Dermis microvascular lymphatic vessel endothelial cell (primary cell): Measurements from ENCODE around the gene PIK3R4. TPM values are rescaled to one million over a fixed set of nuclear protein-coding genes. Genes with fewer than 3 reads are reported as not detected.
A peak's percentile ranks its signal among the peaks of the same experiment; 100 is the strongest.

Experiments used
- DNase-seq, 2 donors: peaks; one replicate each; pipeline versions ENCODE4 v3.0.0 to v3.0.0-alpha.2; 2010; ENCODE audit warnings: low read depth in 2 of 2
- total RNA-seq: library from RNA; depleted of rRNA; stranded (reverse); fragments of >200 nt; gene quantifications from 2 replicates; pipeline ENCODE4 v1.2.1, GENCODE V29; 2014

PIK3R4 gene
- 27.9 and 35.0 TPM in 2 replicates for total RNA-seq

DNA sequence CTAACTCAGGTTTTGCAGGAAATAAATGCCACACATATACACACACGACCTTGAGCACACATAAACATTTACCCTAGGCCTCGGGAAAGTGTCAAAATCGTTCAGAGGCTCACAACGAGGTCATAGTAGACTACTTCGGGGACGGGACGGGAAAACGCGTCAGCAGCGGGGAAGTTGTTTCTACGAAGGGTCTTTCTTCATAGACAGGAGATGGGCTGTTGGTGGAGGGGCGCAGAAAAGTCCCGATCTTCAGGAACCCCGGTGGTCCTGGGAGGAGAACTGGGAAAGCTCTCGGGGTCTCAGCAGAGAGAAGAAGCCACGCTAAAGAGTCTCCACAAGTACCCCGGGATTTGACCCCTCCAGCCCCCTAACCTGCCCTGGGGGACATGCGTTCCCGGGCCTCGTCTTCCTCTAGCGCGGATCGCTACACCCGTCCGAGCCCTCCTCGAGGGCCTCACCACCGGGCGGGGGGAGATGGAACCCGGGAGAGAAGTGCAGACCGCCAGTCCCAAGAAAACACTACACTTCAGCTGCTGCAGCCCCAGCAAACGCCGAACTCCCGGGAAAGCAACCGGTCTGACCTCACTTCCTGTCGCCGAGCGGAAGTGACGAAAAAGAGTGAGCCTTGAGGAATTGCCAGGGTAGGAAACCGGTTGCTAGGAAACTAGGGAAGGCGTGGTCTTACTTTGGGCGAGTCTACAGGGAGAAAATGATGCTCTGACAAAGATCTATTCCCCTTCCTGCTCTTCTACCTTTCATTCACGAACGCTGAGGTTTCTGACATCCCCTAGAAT lies at the start of gene PIK3R4:
Gene PIK3R4, minus strand, starts transcription at position 584 of the 794 bp plus-strand sequence. CDS start 1,611 bp downstream, outside the sequence.
- peak; percentile 97 to 98 for DNase-seq

DNA sequence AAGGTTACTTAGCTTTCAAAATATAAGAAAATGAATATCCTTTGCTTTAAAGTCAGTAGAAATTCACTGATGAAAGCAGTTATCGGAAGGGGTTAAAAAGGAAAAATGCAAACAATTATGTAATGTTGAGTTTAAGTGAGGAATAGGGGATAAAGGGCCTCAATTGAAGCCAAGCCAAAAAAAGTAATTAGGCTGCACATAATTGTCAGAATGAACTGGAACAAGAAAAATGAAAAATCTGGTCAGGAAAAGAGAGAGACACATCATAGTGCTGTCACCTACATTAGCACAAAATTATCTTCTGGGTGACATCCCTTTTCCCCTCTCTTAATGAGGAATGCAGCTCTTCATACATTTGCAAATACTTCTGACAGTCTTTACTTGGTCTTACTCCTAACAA lies 48.8 kb upstream of the PIK3R4 start:
- no peak for DNase-seq

DNA sequence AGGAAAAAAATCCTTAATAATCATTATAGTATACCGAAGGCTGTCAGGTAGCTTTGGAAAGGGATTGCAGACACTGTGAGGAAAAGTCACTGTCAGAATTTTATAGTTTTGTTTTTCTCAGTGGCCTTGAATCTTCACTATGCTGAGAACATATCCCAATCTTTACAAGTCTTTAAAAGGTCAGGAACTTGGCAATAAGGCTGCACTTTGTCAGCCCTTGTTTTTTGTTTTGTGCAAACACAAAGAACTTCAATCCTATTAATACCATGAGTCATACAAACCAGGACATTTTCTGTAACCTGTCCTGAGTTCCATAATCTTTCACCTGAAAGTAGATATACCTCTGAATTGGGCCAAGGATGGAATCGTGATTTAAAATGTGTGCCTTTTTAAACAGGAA lies 45.6 kb upstream of the PIK3R4 start:
- no peak for DNase-seq

DNA sequence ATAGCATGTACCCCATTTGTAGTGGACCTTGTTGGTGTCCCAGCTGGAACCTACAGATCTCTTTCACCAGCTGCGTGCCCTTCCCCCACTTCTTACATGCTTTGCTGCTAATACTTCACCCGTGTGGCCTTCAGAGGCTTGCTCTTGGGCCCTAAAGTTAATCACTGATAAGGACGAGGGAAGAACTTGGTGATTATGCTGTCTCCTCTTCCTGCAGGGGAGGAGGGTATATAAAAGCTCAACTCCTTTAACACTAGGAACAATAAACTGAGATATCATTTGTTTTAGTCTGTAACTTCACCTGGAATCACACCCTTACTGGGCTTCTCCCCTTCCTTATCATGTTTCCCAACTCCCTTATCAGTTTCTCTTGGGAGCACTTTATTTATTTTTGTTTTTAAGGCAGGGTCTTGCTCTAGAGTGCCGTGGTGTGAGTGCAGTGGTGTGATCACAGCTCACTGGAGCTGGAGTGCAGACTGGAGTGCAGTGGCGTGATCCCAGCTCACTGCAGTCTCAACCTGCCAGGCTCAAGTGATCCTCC lies 43.2 kb upstream of the PIK3R4 start:
- DNase-seq = no peak

DNA sequence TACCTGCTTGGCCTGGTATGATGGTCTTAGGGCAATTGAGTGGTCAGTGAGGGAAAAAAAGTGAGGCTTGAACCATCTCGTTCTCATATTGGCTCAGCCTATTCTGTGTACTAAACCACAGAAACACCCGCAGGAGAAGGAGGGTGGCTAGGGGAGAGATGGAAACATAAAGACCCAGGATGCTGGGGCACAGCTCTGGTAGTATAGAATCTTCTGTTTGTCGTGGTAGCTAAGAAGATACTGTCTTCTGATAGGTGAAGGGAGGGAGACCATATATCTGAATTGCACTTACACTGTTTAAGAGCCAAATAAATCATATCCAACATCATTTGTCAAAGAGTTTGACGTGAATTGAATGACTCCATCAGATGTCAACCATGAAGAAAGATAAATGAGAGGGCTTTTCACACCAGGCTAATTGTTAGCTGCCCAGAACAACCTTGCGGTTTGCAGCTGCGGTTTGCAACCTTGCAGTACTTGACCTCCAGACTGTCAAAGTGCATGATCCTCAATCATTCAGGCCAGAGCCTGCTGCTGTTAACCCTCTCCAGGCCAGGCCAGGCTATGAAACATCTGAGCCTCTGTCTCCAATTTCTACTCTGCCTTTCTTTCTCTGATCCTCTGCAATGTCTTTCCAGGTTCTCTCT lies 40.9 kb upstream of the PIK3R4 start:
- no peak for DNase-seq

DNA sequence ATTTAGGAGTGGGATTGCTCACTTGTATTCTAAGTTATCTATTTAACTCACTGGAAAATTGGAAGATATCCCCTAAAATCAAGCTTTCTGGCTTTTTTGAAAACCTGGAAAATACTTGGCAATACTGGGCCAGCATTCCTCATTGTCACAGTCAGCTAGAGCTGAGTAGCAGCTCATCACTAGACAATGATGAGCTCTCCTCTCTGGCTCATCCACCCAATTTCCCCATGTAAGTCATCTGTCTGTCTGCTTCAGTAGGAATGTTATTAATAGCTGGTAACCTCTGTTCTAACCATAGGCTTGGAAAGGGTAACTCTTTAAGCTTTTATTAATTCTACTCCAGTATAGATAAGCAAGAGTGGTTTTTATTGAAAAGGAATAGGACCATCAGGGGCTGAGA lies 39.7 kb upstream of the PIK3R4 start:
- no peak for DNase-seq

DNA sequence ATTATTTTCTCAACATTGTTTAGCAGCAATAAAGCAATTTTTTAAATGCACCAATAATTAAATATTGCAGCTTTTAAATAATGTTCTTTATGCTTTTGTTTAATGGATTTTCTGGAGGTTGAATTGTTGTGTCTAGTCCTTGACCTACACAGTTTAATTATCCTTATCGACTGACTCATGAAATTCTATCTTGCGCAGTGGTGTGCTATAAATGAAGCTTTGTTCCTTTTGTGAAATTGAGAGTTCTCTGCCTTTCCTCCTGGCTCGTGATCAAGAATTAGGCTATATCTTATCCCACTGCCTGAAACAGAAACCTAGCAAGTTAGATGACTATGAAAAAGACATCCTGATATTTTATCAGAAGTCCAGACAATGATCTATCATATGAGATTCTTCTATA lies 37.0 kb upstream of the PIK3R4 start:
- DNase-seq = no peak

DNA sequence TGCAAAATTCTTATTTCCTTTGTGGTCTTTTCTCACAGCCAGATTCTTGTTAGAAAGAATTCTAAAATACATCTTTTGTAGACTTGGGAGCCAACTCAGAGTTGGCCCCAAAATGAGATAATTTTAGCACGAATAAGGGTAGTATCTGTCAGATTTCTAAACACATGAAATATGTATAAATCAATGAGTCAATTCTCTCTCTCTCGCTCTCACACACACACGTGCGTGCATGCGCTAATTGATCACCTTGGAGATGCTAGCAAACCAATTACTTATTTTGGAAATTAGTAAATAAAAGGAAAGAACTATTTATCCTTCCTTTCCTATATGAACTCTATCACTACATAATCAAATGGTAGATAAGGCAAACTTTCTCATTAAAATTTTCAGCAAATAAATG lies 32.9 kb upstream of the PIK3R4 start:
- no peak for DNase-seq

DNA sequence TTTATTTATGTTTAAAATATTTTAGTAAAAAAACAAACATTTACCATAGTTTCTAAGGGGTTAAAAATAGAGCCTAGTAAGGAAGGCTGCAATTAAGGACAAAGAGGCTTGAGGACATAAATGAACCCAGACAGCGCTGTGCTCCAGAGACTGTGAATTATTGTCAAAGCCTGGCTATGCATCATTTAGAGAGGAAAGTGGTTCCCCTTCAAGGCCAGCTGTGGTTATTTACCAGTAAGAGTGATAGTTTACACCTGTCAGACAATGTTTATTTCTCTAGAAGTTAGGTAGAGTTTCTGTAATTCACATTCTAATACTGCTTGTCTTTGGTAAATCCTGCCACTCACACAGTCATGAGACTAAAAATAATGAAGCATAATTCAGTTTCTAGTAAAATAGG lies 32.4 kb upstream of the PIK3R4 start:
- no peak for DNase-seq

DNA sequence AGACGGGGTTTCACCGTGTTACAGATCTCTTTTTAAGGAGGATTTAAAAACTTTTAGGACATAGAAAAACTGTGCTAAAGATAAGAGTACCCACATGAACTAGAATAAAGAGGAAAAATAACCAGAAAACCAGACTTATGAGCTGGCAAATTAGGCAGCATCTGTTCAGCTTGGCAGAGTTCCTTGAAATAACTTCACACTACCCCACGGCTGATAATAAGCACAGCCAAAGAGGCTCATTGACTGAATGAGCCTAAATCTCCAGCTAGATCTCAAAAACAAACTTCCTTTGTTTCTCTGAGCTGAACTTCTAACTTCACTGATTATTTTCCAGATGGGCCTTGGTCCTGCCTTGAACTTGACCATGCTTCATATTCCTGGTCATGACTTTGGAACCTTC lies 26.7 kb upstream of the PIK3R4 start:
- no peak for DNase-seq

DNA sequence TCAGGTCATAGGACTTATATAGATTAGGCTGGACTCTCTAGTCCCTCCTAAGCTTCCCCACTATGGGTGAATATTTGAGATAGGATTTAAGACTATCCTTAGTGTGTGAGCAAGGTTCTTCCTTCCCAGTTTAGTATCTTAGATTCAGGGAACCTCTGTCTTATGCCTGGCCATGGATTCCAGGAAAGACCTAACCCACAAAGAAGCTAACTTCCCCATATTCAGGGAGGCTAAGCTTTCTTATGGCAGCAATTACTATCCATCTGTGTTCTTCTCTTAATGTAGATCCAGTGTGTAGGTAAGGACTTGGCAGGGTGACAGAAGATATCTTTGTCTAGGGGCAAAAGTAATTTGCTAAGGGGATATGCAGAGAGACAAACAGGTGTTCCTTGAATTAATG lies 25.5 kb upstream of the PIK3R4 start:
- DNase-seq = no peak

DNA sequence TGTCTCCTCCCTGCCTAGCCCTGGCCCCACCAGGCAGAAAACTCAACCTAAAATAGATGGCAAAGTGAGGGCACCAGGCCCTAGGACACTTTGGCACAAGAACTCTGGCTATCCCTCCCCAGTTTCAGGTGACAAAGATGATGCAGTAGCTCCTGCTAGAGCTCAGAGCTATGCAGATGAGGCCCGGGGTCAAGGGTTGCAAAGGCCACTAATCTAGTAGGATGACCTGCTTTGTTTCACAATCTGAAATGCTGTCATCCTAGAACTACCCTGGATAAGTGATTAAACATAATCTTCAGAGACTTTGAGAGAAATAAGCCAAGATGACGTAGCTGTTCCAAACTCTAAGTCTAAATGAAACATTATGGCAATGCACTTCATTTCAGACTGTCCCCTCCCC lies 24.0 kb upstream of the PIK3R4 start:
- no peak for DNase-seq

DNA sequence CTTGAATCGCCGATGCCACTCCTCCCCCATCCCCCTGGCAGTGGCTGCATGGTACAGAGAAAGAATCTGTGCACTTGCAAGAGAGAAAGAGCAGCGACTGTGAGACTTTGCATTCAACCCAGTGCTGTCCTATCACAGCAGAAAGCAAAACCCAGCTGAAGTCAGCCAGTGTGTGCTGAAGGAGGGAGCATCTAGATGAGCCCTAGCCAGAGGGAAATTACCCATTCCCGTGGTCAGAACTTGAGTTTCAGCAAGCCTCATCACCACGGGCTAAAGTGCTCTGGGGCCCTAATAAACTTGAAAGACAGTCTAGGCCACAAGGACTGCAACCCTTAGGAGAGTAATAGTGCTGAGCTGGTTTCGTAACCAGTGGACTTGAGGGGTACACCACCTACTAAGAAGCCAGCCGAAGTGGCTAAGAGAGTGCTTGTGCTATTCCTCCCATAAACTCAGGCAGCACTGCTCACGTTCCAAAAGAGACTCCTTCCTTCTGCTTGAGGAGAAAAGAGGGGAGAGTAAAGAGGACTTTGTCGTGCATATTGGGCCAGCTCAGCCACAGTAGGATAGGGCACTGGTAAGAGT lies 15.2 kb upstream of the PIK3R4 start:
- DNase-seq = no peak

DNA sequence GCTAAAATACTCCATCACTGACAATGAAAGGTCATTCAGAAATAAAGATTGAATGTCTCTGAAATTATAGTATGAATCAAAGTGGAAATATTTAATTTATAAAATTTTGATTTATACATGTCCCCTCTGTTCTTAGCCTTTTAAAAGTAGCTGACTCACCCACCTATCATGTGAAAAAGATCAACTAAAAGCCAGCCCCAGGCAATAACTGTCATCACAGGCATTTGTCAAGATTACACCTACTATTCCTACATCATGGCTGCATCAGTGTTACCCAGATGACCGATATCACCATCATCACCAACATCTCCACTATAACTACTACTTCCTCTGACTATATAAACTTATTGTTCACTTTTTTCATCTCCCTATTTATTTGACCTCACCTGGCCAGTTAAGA lies 14.3 kb upstream of the PIK3R4 start:
- no peak for DNase-seq

DNA sequence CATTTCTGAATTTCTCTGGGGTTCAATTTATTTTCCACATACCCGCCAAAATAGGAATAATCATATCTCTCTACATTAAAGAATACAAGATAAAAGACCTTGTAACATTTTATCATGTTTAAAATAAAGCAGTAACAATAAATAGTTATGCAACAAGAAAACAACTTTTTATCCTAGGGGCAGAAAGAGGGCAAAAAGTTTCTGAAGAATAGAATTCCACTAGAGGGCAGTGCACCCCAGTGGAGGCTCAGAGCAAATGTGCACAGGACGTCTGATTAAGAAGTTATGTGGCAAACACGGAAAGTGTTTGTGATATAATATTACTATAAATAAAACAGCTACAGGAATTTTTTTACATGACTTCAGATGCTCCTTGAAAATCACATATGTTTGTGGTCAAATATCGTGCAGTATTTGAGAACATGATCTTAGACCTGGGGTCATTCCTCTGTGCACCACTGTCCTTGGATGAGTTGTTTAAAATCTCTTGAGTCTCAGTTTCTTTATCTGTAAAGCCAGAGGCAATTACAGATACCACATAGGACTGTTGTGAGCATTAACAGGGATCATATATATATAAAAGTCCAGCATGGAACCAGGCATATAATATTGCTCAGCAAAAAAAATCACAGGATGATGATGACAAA lies 13.2 kb upstream of the PIK3R4 start:
- DNase-seq = peak in 1 of 2 donors; percentile 60

DNA sequence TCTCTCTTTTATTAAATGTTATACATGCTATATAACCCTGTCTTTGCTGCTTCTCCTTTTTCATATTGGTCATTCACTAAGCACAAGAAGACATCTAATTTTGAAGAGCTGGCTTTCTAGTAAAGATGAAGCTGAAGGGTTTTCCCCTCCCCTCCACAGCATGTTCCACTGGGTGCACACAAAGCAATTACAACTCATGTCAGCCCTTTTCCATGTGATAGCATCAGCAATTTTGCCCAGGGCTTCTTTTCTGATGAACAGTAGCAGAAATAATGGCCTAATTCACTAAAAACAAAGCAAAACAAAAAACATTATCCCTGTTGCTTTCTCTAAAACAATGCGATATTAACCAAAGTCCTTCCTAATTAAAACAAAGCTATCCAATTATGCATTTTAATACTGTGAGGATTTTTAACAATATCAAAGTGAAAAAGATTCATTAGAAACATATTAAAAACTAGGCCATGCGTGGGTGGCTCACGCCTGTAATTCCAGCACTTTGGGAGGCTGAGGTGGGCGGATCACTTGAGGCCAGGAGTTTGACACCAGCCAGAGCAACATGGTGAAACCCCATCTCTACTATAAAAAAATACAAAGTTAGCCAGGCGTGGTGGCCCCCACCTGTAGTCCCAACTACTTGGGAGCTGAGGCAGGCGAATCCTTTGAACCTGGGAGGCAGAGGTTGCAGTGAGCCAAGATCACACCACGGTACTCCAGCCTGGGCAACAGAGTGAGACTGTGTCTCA lies 12.2 kb upstream of the PIK3R4 start:
- no peak for DNase-seq

DNA sequence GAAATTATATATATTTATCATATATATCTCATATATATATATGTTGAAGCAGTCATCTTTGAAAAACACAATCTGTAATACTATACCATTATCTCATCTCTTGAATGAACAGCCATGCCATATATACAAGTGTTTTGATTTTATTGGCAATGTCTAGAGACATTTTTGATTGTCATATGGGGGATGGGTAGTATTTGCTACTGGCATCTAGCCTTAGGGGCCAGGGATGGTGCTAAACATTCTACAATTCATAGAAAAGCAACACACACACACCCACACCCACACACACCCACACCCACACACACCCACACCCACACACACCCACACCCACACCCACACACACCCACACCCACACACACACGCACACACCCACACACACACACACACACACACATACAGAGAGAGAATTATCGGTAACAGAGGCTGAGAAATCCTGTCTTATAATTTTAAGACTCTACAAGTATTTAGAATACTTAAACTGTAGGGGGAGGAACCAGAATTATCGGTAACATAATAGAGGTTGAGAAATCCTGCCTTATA lies 11.1 kb upstream of the PIK3R4 start:
- DNase-seq = no peak

DNA sequence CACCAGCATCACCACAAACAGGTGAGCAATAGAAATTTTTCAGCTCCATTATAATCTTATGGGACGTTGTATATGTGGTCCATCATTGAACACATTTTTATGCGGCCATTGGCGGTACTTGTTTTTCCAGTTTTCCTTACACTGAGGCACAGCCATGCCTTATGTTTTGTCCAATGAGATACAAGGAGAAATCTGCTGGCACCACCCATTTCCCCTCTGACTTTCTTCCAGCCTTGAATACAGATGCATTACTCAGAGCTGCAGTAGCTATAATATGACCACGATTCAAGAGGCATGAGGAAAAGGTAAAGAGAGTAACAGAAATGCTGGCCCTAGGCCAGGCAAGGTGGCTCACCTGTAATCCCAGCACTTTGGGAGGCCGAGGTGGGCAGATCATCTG lies 9.0 kb upstream of the PIK3R4 start:
- DNase-seq = no peak

DNA sequence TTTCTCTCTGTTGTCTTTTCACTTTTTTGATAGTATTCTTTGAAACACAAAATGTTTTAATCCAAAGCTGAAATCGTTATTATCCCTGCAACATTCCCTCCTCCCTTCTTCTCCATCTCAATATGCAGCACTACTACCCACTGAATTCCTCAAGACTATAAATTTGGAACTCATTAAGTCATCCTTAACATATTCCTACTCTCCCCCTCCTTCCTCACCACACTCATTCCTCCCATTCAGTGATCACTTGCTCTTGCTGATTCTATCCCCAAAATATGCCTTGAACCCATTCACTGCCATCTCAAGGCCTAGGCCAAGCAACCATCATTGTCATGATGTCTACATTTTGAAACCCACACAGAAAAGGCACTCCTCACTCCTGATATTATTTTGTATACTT lies 2.4 kb upstream of the PIK3R4 start:
- no peak for DNase-seq

DNA sequence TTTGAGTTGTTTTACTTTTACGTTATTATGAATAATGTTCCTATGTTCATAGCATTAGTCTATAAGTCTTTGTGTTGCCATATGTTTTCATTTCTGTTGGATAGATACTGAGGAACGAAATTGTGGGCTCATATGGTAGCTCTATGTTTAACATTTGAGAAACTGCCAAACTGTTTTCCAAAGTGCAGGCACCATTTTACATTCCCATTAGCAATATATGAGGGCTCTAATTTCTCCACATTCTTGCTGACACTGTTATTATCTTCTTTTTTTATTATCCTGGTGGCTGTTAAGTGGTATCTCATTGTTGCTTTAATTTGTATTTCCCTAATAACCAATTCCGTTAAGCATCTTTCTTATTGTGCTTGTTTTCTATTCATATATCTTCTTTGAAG lies 1.8 kb upstream of the PIK3R4 start:
- peak in 1 of 2 donors; percentile 2 for DNase-seq

DNA sequence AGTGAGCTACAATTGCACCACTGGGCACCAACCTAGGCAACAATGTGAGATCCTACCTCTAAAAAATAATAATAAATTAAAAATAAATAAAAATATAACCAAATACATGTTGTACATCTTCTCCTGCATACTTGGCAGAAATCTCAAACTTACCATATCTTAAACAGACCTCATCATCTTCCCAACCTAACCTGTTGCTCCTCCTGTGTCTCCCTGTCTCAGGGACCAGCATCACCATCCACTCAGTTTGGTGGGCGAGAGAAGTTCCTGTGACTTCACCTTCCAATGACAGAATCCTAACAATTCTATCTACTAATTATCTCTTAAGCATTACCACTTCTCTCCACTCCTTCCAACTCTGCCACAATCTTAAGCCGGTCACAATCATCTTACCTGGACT lies 3.3 kb downstream of the PIK3R4 start:
- DNase-seq = no peak
